Trophoblast cell (in vitro differentiated cells and primary cell): ENCODE results near the gene HCN4.

Experiments used
- DNase-seq, 2 donors: peaks; one replicate each; pipeline ENCODE4 v3.0.0-alpha.2; 2016
- H2AFZ ChIP-seq: 2 replicates; pipeline ENCODE4 v1.6.1; 2013; ENCODE audit warnings: low read length, moderate library complexity, mild to moderate bottlenecking; ENCODE audit not compliant: insufficient read depth, poor library complexity
- H2AK5ac ChIP-seq: 2 replicates; pipeline ENCODE4 v1.6.1; 2013; ENCODE audit warnings: mild to moderate bottlenecking, low read length
- H2BK120ac ChIP-seq: 2 replicates; pipeline ENCODE4 v1.6.1; 2013; ENCODE audit warnings: low read length, mild to moderate bottlenecking, moderate library complexity; ENCODE audit not compliant: insufficient read depth, poor library complexity
- H2BK12ac ChIP-seq: 2 replicates; pipeline ENCODE4 v1.6.1; 2013; ENCODE audit warnings: mild to moderate bottlenecking, low read length, moderate library complexity
- H2BK5ac ChIP-seq: 2 replicates; pipeline ENCODE4 v1.6.1; 2013; ENCODE audit warnings: low read length, low read depth, moderate library complexity, mild to moderate bottlenecking; ENCODE audit not compliant: poor library complexity
- H3K14ac ChIP-seq: 2 replicates; pipeline ENCODE4 v1.6.1; 2013; ENCODE audit warnings: mild to moderate bottlenecking, low read length
- H3K18ac ChIP-seq: 2 replicates; pipeline ENCODE4 v1.6.1; 2013; ENCODE audit warnings: mild to moderate bottlenecking, low read length
- H3K23ac ChIP-seq: 2 replicates; pipeline ENCODE4 v1.6.1; 2013; ENCODE audit warnings: low read length
- H3K27ac ChIP-seq: 2 replicates; pipeline ENCODE4 v1.5.1; 2013; ENCODE audit warnings: low read depth, mild to moderate bottlenecking, inconsistent platforms, low read length, moderate library complexity
- H3K27me3 ChIP-seq: 2 replicates; pipeline ENCODE4 v1.6.1; 2013; ENCODE audit warnings: inconsistent platforms, mild to moderate bottlenecking, low read length, moderate library complexity; ENCODE audit not compliant: insufficient read depth
- H3K36me3 ChIP-seq, 2 experiments: 1 replicate in 1 of 2; 2 replicates in 1 of 2; pipeline ENCODE4 v1.6.1; 2013; ENCODE audit warnings: low read length in 2 of 2, mild to moderate bottlenecking in 2 of 2, moderate library complexity in 1 of 2; ENCODE audit not compliant: insufficient read depth in 2 of 2, control insufficient read depth in 1 of 2
- H3K4ac ChIP-seq: 2 replicates; pipeline ENCODE4 v1.6.1; 2013; ENCODE audit warnings: low read depth, mild to moderate bottlenecking, low read length, moderate library complexity
- H3K4me1 ChIP-seq, 2 experiments: 1 replicate in 1 of 2; 2 replicates in 1 of 2; pipeline ENCODE4 v1.6.1; 2013; ENCODE audit warnings: low read length in 2 of 2, mild to moderate bottlenecking in 2 of 2, moderate library complexity in 1 of 2; ENCODE audit not compliant: insufficient read depth in 2 of 2, control insufficient read depth in 1 of 2
- H3K4me2 ChIP-seq: 2 replicates; pipeline ENCODE4 v1.6.1; 2013; ENCODE audit warnings: inconsistent platforms, mild to moderate bottlenecking, low read length, moderate library complexity
- H3K4me3 ChIP-seq: 2 replicates; pipeline ENCODE4 v1.5.1; 2013; ENCODE audit warnings: mild to moderate bottlenecking, low read depth, low read length, inconsistent platforms
- H3K79me1 ChIP-seq: one replicate; pipeline ENCODE4 v1.6.1; 2013; ENCODE audit warnings: low read length
- H3K79me2 ChIP-seq: 2 replicates; pipeline ENCODE4 v1.6.1; 2013; ENCODE audit warnings: low read length, mild to moderate bottlenecking; ENCODE audit not compliant: control insufficient read depth, insufficient read depth, poor library complexity
- H3K9ac ChIP-seq: 2 replicates; pipeline ENCODE4 v1.6.1; 2013; ENCODE audit warnings: mild to moderate bottlenecking, low read length
- H3K9me3 ChIP-seq: 2 replicates; pipeline ENCODE4 v1.6.1; 2013; ENCODE audit warnings: low read depth, mild to moderate bottlenecking, control low read depth, inconsistent platforms, low read length; ENCODE audit not compliant: insufficient read depth
- H4K12ac ChIP-seq: 2 replicates; pipeline ENCODE4 v1.6.1; 2013; ENCODE audit warnings: low read depth, mild to moderate bottlenecking, low read length, moderate library complexity
- H4K8ac ChIP-seq: 2 replicates; pipeline ENCODE4 v1.6.1; 2013; ENCODE audit warnings: low read depth, mild to moderate bottlenecking, low read length, moderate library complexity
- H4K91ac ChIP-seq: one replicate; pipeline ENCODE4 v1.6.1; 2013; ENCODE audit warnings: low read depth, mild to moderate bottlenecking, low read length, moderate library complexity
- WGBS: extraction: QIAGEN DNeasy Blood & Tissue Kit; methylation state at CpG from one replicate; pipeline ENCODE4 v1.1.7; 2013; ENCODE audit warnings: missing lambda C conversion rate; ENCODE audit not compliant: insufficient read length, insufficient coverage; ENCODE audit errors: extremely low coverage; 5-methylcytosine and 5-hydroxymethylcytosine counted together

HCN4 gene

GRCh38 chr15:73337187-73337586, 31.6 kb downstream of the HCN4 start:
- no peak overlapping the region for H4K12ac ChIP-seq
- H3K27me3 ChIP-seq = no peaks in the 10 kb centered on the region
- no peak overlapping the region for H2AK5ac ChIP-seq
- H2AFZ ChIP-seq = no peak overlapping the region
- H4K8ac ChIP-seq = no peak overlapping the region
- H3K4ac ChIP-seq = no peak overlapping the region
- H3K27ac ChIP-seq = no peak overlapping the region
- no peak overlapping the region for H4K91ac ChIP-seq
- H2BK5ac ChIP-seq = no peak overlapping the region
- H3K36me3 ChIP-seq = peaks cover 3 to 6% of the 10 kb centered on the region in 2 experiments
- no peak overlapping the region for H2BK12ac ChIP-seq
- H3K4me2 ChIP-seq = no peak overlapping the region
- H3K18ac ChIP-seq = no peak overlapping the region
- H2BK120ac ChIP-seq = no peak overlapping the region
- H3K4me3 ChIP-seq = no peak overlapping the region
- H3K79me2 ChIP-seq = peaks cover 2% of the 10 kb centered on the region
- DNase-seq = no peak
- no peak overlapping the region for H3K23ac ChIP-seq
- H3K79me1 ChIP-seq = peaks cover 2% of the 10 kb centered on the region
- H3K9ac ChIP-seq = no peak overlapping the region
- no peak overlapping the region for H3K14ac ChIP-seq
- H3K4me1 ChIP-seq = peaks cover 6 to 11% of the 10 kb centered on the region in 2 experiments
- no CpG with 5 or more reads among the region's 8 CpGs for WGBS
- peaks cover under 1% of the 10 kb centered on the region for H3K9me3 ChIP-seq

GRCh38 chr15:73336756-73337155, 32.0 kb downstream of the HCN4 start:
- H3K4me2 ChIP-seq = no peak overlapping the region
- H4K91ac ChIP-seq = no peak overlapping the region
- no peak overlapping the region for H3K4ac ChIP-seq
- H2BK5ac ChIP-seq = no peak overlapping the region
- no peak overlapping the region for H4K8ac ChIP-seq
- no peak overlapping the region for H2BK120ac ChIP-seq
- H3K27me3 ChIP-seq = no peaks in the 10 kb centered on the region
- H3K4me1 ChIP-seq = peaks cover 6 to 11% of the 10 kb centered on the region in 2 experiments
- H2AFZ ChIP-seq = no peak overlapping the region
- no peak for DNase-seq
- no peak overlapping the region for H3K23ac ChIP-seq
- no peak overlapping the region for H4K12ac ChIP-seq
- no peak overlapping the region for H3K14ac ChIP-seq
- H3K4me3 ChIP-seq = no peak overlapping the region
- no peak overlapping the region for H2AK5ac ChIP-seq
- H3K79me1 ChIP-seq = peaks cover 2% of the 10 kb centered on the region
- H2BK12ac ChIP-seq = no peak overlapping the region
- H3K9me3 ChIP-seq = peaks cover 3% of the 10 kb centered on the region
- peaks cover 3 to 10% of the 10 kb centered on the region in 2 experiments for H3K36me3 ChIP-seq
- H3K79me2 ChIP-seq = peaks cover 2% of the 10 kb centered on the region
- no peak overlapping the region for H3K18ac ChIP-seq
- WGBS = no CpG with 5 or more reads among the region's 7 CpGs
- no peak overlapping the region for H3K27ac ChIP-seq
- no peak overlapping the region for H3K9ac ChIP-seq

- no CpG with 5 or more reads among the region's 5 CpGs for WGBS
These were observed 33.3 kb downstream of the HCN4 start for GRCh38 chr15:73335471-73335870.

GRCh38 chr15:73335026-73335425, 33.7 kb downstream of the HCN4 start:
- Histone ChIP-seq H3K23ac (no peak overlapping the region), H2BK12ac (no peak overlapping the region), H3K27ac (no peak overlapping the region), H2BK5ac (no peak overlapping the region), H3K79me1 (peaks cover 2% of the 10 kb centered on the region), H2AFZ (no peak overlapping the region), H4K91ac (no peak overlapping the region), H2AK5ac (no peak overlapping the region), H3K18ac (no peak overlapping the region), H2BK120ac (no peak overlapping the region), H3K36me3 (peaks cover 3 to 11% of the 10 kb centered on the region in 2 experiments), H3K79me2 (peaks cover 2% of the 10 kb centered on the region), H4K8ac (no peak overlapping the region), H3K14ac (no peak overlapping the region), H3K27me3 (no peaks in the 10 kb centered on the region), H3K4me1 (peaks cover 6 to 11% of the 10 kb centered on the region in 2 experiments), H3K4me3 (no peak overlapping the region), H4K12ac (no peak overlapping the region), H3K4ac (no peak overlapping the region), H3K9me3 (peaks cover 3% of the 10 kb centered on the region), H3K4me2 (no peak overlapping the region), H3K9ac (no peak overlapping the region)
- DNase-seq = no peak
- WGBS = no CpG with 5 or more reads among the region's 9 CpGs

More at GRCh38 chr15:73335471-73335870, 33.3 kb downstream of the HCN4 start:
- H3K79me2 ChIP-seq = peaks cover 2% of the 10 kb centered on the region
- H3K9me3 ChIP-seq = peaks cover 3% of the 10 kb centered on the region
- peaks cover 2% of the 10 kb centered on the region for H3K79me1 ChIP-seq
- no peaks in the 10 kb centered on the region for H3K27me3 ChIP-seq
- peaks cover 3 to 11% of the 10 kb centered on the region in 2 experiments for H3K36me3 ChIP-seq
- no peak overlapping the region for H3K4ac ChIP-seq
- H2AK5ac ChIP-seq = no peak overlapping the region
- no peak overlapping the region for H4K91ac ChIP-seq
- H4K12ac ChIP-seq = no peak overlapping the region
- peak overlapping the region; percentile 61 for H2BK12ac ChIP-seq
- H3K4me1 ChIP-seq = peaks cover 6 to 11% of the 10 kb centered on the region in 2 experiments
- DNase-seq = no peak
- H3K27ac ChIP-seq = no peak overlapping the region
- H4K8ac ChIP-seq = no peak overlapping the region
- no peak overlapping the region for H3K9ac ChIP-seq
- H2BK120ac ChIP-seq = no peak overlapping the region
- H2BK5ac ChIP-seq = no peak overlapping the region
- no peak overlapping the region for H2AFZ ChIP-seq
- H3K23ac ChIP-seq = no peak overlapping the region
- H3K4me3 ChIP-seq = no peak overlapping the region
- no peak overlapping the region for H3K14ac ChIP-seq
- no peak overlapping the region for H3K18ac ChIP-seq
- no peak overlapping the region for H3K4me2 ChIP-seq
